GM19240 (cell line): ENCODE results near the gene ERCC1.

Experiments used
- DNase-seq: peaks from one replicate; pipeline ENCODE4 v3.0.0; 2011; ENCODE audit warnings: low spot score; ENCODE audit not compliant: insufficient read length

ERCC1 gene

GRCh38 chr19:45368127-45368526, 55.6 kb downstream of the ERCC1 start:
- DNase-seq = no peak

GRCh38 chr19:45364696-45365095, 59.0 kb downstream of the ERCC1 start:
- DNase-seq = no peak

DNA sequence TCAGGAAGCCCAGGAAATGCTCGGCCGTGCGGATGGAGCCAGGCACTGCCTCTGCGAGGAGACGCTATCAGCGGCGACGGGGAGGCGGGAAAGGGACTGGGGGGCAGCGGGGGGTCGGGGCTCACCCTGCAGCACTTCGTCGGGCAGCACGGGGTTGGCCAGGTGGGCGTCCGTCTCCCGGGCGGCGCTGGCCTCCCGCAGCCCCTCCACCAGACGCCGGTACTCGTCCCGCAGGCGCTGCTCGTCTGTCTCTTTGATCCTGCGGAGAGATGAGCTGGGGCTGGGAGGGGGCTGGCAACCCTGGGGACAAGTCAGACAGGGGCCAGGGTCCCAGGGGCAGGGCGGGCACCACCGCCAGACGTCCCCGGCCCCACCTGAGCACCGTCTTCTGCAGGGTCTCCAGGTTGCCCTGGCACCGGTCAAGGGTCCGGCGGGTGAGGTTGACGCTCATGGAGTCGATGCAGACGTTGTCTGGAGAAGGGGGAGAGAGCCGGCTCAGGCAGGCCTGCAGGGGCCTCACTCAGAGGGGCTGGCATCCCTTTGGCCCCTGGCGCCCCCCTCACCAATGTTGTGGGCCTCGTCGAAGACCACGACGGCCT, 59.8 kb downstream of the ERCC1 start:
- DNase-seq = no peak

DNA sequence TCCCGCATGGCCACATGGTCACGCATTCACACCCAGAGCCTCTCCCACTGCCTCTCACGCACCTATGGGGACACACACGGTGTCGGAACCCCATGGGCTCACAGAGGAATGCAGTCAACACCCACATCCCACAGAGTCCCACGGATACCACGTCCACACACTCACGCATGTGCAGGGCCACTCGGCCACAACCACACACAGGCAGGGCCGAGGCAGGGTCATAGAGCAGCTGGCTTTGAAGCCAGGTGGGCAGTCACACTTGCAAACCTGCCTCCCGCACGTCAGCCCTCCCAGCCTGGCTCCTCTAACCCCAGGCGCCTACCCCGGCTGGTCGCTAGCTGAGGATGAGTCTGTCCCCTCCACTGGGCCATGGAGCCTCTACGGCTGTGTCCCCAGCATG, 61.4 kb downstream of the ERCC1 start:
- DNase-seq = no peak

GRCh38 chr19:45361608-45362007, 62.1 kb downstream of the ERCC1 start:
- DNase-seq = no peak

- no peak for DNase-seq
Observed at GRCh38 chr19:45358213-45358792, 65.4 kb downstream of the ERCC1 start.

DNA sequence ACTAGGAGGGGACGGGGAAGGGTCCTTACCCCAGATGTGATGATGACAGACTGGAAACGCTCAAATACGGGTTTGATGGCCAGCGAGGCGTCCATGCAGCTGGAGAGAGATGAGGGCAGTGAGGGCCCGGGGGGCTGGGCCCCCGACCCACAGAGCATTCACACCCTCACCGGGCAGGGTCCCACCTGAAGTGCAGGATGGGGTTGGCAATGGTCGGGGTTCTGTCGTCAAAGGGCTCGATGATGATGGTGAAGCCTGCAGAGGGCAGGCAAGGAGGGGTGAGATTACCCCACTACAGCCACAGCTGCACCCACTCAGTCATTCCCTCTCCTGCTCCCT, 66.3 kb downstream of the ERCC1 start:
- no peak for DNase-seq
